Heart left ventricle (tissue), 13 donors: Measurements from ENCODE around the gene TNRC18.

Source experiments
- CTCF ChIP-seq, 12 donors: fragments of 200-600 bp; sonication (generic) in 4 of 12; IDR thresholded peaks; one replicate each; pipeline versions ENCODE4 v1.5.0 to v1.8.0; 2018 to 2022; ENCODE audit warnings: antibody characterized with exemption in 12 of 12, mild to moderate bottlenecking in 5 of 12
- POLR2A ChIP-seq, 2 donors: fragments of 450-650 bp; IDR thresholded peaks; one replicate each; pipeline ENCODE4 v1.6.1; 2017; ENCODE audit warnings: antibody characterized with exemption in 2 of 2, mild to moderate bottlenecking in 2 of 2, moderate library complexity in 2 of 2
- donor health status: ischemic (EF 13 %, LVEDD 7.1; RV severe dilation, severe dysfunction).
- donor health status: DM: no; HTN: yes; CAD: no.
- donor health status: DM: no; HTN: no; CAD: no.
- donor health status: ischemic (EF 25% LVEDD 6.9; RV normal size, moderate dysfunction).
- donor health status: ischemic (EF 25% LVEDD 5.7; RV mildly dilated, moderate dysfunction).
- donor health status: ischemic (EF 35%, LVEDD 5.7; RV mildly dilated, moderate dysfunction).
- donor health status: nonischemic (EF 11% LVEDD 7.7; RV severe dilation, severe dysfunction).
- donor health status: DM: yes; HTN: yes; CAD: no.
- donor health status: PGD.
- donor health status: ischemic (EF 29% LVEDD 5.4; RV normal size, mild dysfunction).
- donor health status: nonischemic (EF 23%, LVEDD 6.1; RV moderate dilation, normal function).

- TF ChIP-seq CTCF (IDR thresholded peaks at IDR 0.05) (no peak), POLR2A (IDR thresholded peaks at IDR 0.05) (no peak)
Measured at GRCh38 chr7:5296015-5296610, 127.5 kb downstream of the TNRC18 start.
